Measurements from ENCODE around the gene SH3RF3. TPM values are rescaled to one million over a fixed set of nuclear protein-coding genes. Genes with fewer than 3 reads are reported as not detected.

The SH3RF3 gene
- total RNA-seq, 2 donors from 2014 or later: 37.4 to 61.7 TPM

GRCh38 chr2:109207176-109207575 lies 78.2 kb downstream of the SH3RF3 start:
- H3K27me3 ChIP-seq (replicated peaks; ENCODE audit: insufficient read depth): no peaks in the 10 kb centered on the region
- H3K9me3 ChIP-seq: no peaks in the 10 kb centered on the region
- DNase-seq (ENCODE audit: low spot score) (no peak), ATAC-seq (ENCODE audit: insufficient number of reproducible peaks, low FRiP score, low read depth) (no peak)
- no peaks in the 10 kb centered on the region for H3K36me3 ChIP-seq
- no peak for TF ChIP-seq CTCF (IDR thresholded peaks at IDR 0.05)
- H3K4me1 ChIP-seq (ENCODE audit: control insufficient read depth in 1 of 2, low read depth in 2 of 2): peaks cover 21 to 42% of the 10 kb centered on the region in 2 donors
- no peak overlapping the region for H3K27ac ChIP-seq
- no peak overlapping the region for H3K4me3 ChIP-seq

GRCh38 chr2:109208071-109208950 lies 79.3 kb downstream of the SH3RF3 start:
- no peaks in the 10 kb centered on the region for H3K27me3 ChIP-seq (replicated peaks; ENCODE audit: insufficient read depth)
- no peaks in the 10 kb centered on the region for H3K36me3 ChIP-seq
- H3K27ac ChIP-seq: no peak overlapping the region
- no peak for DNase-seq (ENCODE audit: low spot score)
- TF ChIP-seq CTCF (IDR thresholded peaks at IDR 0.05): no peak
- ATAC-seq (ENCODE audit: insufficient number of reproducible peaks, low FRiP score, low read depth): no peak
- H3K4me1 ChIP-seq (ENCODE audit: control insufficient read depth in 1 of 2, low read depth in 2 of 2): peaks cover 21 to 45% of the 10 kb centered on the region in 2 donors
- no peak overlapping the region for H3K4me3 ChIP-seq
- H3K9me3 ChIP-seq: no peaks in the 10 kb centered on the region

GRCh38 chr2:109208951-109209335 lies 79.9 kb downstream of the SH3RF3 start:
- ATAC-seq (ENCODE audit: insufficient number of reproducible peaks, low FRiP score, low read depth): no peak
- peaks cover 22 to 51% of the 10 kb centered on the region in 2 donors for H3K4me1 ChIP-seq (ENCODE audit: control insufficient read depth in 1 of 2, low read depth in 2 of 2)
- H3K27me3 ChIP-seq (replicated peaks; ENCODE audit: insufficient read depth): no peaks in the 10 kb centered on the region
- no peak for DNase-seq (ENCODE audit: low spot score)
- TF ChIP-seq CTCF (IDR thresholded peaks at IDR 0.05): no peak
- H3K4me3 ChIP-seq: no peak overlapping the region
- H3K9me3 ChIP-seq: no peaks in the 10 kb centered on the region
- H3K27ac ChIP-seq: peak overlapping the region; percentile 56 to 61
- no peaks in the 10 kb centered on the region for H3K36me3 ChIP-seq

- no peak overlapping the region for H3K4me3 ChIP-seq
- TF ChIP-seq CTCF (IDR thresholded peaks at IDR 0.05): no peak
- DNase-seq (ENCODE audit: low spot score) (no peak), ATAC-seq (ENCODE audit: insufficient number of reproducible peaks, low FRiP score, low read depth) (peak; percentile 53)
- H3K27ac ChIP-seq: peak overlapping the region; percentile 56 to 61
- no peaks in the 10 kb centered on the region for H3K27me3 ChIP-seq (replicated peaks; ENCODE audit: insufficient read depth)
- no peaks in the 10 kb centered on the region for H3K9me3 ChIP-seq
- H3K4me1 ChIP-seq (ENCODE audit: control insufficient read depth in 1 of 2, low read depth in 2 of 2): peaks cover 25 to 56% of the 10 kb centered on the region in 2 donors
- H3K36me3 ChIP-seq: no peaks in the 10 kb centered on the region
Observed at GRCh38 chr2:109209412-109209811, 80.4 kb downstream of the SH3RF3 start.

GRCh38 chr2:109209941-109210340 lies 80.9 kb downstream of the SH3RF3 start:
- no peaks in the 10 kb centered on the region for H3K9me3 ChIP-seq
- ATAC-seq (ENCODE audit: insufficient number of reproducible peaks, low FRiP score, low read depth): no peak
- peak overlapping the region; percentile 50 to 61 for H3K27ac ChIP-seq
- no peak for TF ChIP-seq CTCF (IDR thresholded peaks at IDR 0.05)
- no peaks in the 10 kb centered on the region for H3K36me3 ChIP-seq
- no peak overlapping the region for H3K4me3 ChIP-seq
- H3K27me3 ChIP-seq (replicated peaks; ENCODE audit: insufficient read depth): no peaks in the 10 kb centered on the region
- H3K4me1 ChIP-seq (ENCODE audit: control insufficient read depth in 1 of 2, low read depth in 2 of 2): peaks cover 25 to 61% of the 10 kb centered on the region in 2 donors
- DNase-seq (ENCODE audit: low spot score): no peak

Measured in thoracic aorta (tissue), 2 donors.